IMR-90 (cell line): Measurements from ENCODE around the gene WFDC6. TPM values are rescaled to one million over a fixed set of nuclear protein-coding genes. Genes with fewer than 3 reads are reported as not detected.

Source experiments
- ATAC-seq: fragments of 200-7000 bp; cut with Tn5 transposase; 2 replicates; pipeline ENCODE4 v1.9.1; 2020; ENCODE audit warnings: low read depth, mild to moderate bottlenecking, moderate library complexity
- BruUV-seq: library from RNA; stranded (reverse); fragments of 400-500 nt; replicated peaks from 2 replicates; lab custom pipeline; 2021; lab: Mats Ljungman, UMichigan
- CTCF ChIA-PET: fragments of 300-600 bp; formaldehyde crosslinking; extraction: SDS; loops from one replicate; lab custom pipeline; 2021; ENCODE audit warnings: antibody characterized with exemption; lab: Yijun Ruan, JAX
- POLR2A ChIA-PET: fragments of 300-600 bp; sonication (Branson Sonifier 250); formaldehyde crosslinking; loops from one replicate; lab custom pipeline; 2022; ENCODE audit warnings: antibody characterized with exemption; ENCODE audit not compliant: unreplicated experiment; lab: Charles Lee
- DNase-seq: peaks from one replicate; pipeline ENCODE4 v3.0.0; 2013
- H2AFZ ChIP-seq: replicated peaks from 2 replicates; pipeline ENCODE3; 2013; ENCODE audit warnings: low read length, mild to moderate bottlenecking; ENCODE audit not compliant: poor library complexity
- H2AK5ac ChIP-seq: 2 replicates; pipeline ENCODE4 v1.6.1; 2013; ENCODE audit warnings: low read depth, low read length, inconsistent platforms
- H2AK9ac ChIP-seq: replicated peaks from 2 replicates; pipeline ENCODE3; 2013; ENCODE audit warnings: mild to moderate bottlenecking, low read depth, low read length, moderate library complexity; ENCODE audit not compliant: poor library complexity
- H2BK120ac ChIP-seq: 2 replicates; pipeline ENCODE4 v1.6.1; 2013; ENCODE audit warnings: low read depth, low read length, inconsistent platforms
- H2BK15ac ChIP-seq: 3 replicates; pipeline ENCODE4 v1.6.1; 2013; ENCODE audit warnings: low read depth, low read length, inconsistent platforms
- H2BK20ac ChIP-seq: 2 replicates; pipeline ENCODE4 v1.6.1; 2013; ENCODE audit warnings: low read depth, mild to moderate bottlenecking, inconsistent platforms, low read length, moderate library complexity
- H2BK5ac ChIP-seq: 2 replicates; pipeline ENCODE4 v1.6.1; 2013; ENCODE audit warnings: mild to moderate bottlenecking, low read depth, low read length, inconsistent platforms; ENCODE audit not compliant: poor library complexity, severe bottlenecking
- H3K14ac ChIP-seq: replicated peaks from 2 replicates; pipeline ENCODE4 v1.6.1; 2013; ENCODE audit warnings: low read depth, low read length, inconsistent platforms
- H3K18ac ChIP-seq: 2 replicates; pipeline ENCODE4 v1.6.1; 2013; ENCODE audit warnings: low read depth, low read length, control low read depth
- H3K23ac ChIP-seq: 2 replicates; pipeline ENCODE4 v1.6.1; 2013; ENCODE audit warnings: low read depth, low read length, inconsistent platforms
- H3K27ac ChIP-seq: 2 replicates; pipeline ENCODE4 v1.5.1; 2013; ENCODE audit warnings: mild to moderate bottlenecking, control low read depth, low read length; ENCODE audit not compliant: insufficient read depth
- H3K27me3 ChIP-seq: 2 replicates; pipeline ENCODE4 v1.6.1; 2013; ENCODE audit warnings: low read length; ENCODE audit not compliant: control insufficient read depth, insufficient read depth
- H3K36me3 ChIP-seq: 2 replicates; pipeline ENCODE4 v1.6.1; 2013; ENCODE audit warnings: low read length, mixed read lengths; ENCODE audit not compliant: control insufficient read depth, insufficient read depth
- H3K4ac ChIP-seq: 2 replicates; pipeline ENCODE4 v1.6.1; 2013; ENCODE audit warnings: low read depth, low read length, inconsistent platforms
- H3K4me1 ChIP-seq: 2 replicates; pipeline ENCODE4 v1.6.1; 2013; ENCODE audit warnings: low read length, mixed read lengths; ENCODE audit not compliant: control insufficient read depth, insufficient read depth
- H3K4me2 ChIP-seq: 2 replicates; pipeline ENCODE4 v1.6.1; 2013; ENCODE audit warnings: low read depth, mild to moderate bottlenecking, control low read depth, low read length, moderate library complexity
- H3K4me3 ChIP-seq: 2 replicates; pipeline ENCODE4 v1.5.1; 2013; ENCODE audit warnings: low read depth, mild to moderate bottlenecking, control low read depth, low read length, moderate library complexity; ENCODE audit not compliant: insufficient read depth
- H3K56ac ChIP-seq: 2 replicates; pipeline ENCODE4 v1.6.1; 2013; ENCODE audit warnings: low read length, inconsistent platforms; ENCODE audit not compliant: insufficient read depth; ENCODE audit errors: extremely low read depth
- H3K79me1 ChIP-seq, 2 experiments: 2 replicates each; pipeline ENCODE4 v1.6.1; 2013; ENCODE audit warnings: low read length in 2 of 2, inconsistent platforms in 1 of 2, low read depth in 1 of 2
- H3K9ac ChIP-seq: 2 replicates; pipeline ENCODE4 v1.6.1; 2013; ENCODE audit warnings: low read depth, low read length, control low read depth
- H3K9me1 ChIP-seq: 2 replicates; pipeline ENCODE4 v1.6.1; 2013; ENCODE audit warnings: low read length, inconsistent platforms; ENCODE audit not compliant: insufficient read depth
- H3K9me3 ChIP-seq: 2 replicates; pipeline ENCODE4 v1.6.1; 2013; ENCODE audit warnings: low read length; ENCODE audit not compliant: control insufficient read depth, insufficient read depth
- H4K20me1 ChIP-seq: 2 replicates; pipeline ENCODE4 v1.6.1; 2013; ENCODE audit warnings: low read length, inconsistent platforms; ENCODE audit not compliant: insufficient read depth
- H4K5ac ChIP-seq: 2 replicates; pipeline ENCODE4 v1.6.1; 2013; ENCODE audit warnings: mild to moderate bottlenecking, low read depth, low read length, control low read depth
- H4K8ac ChIP-seq, 2 experiments: 2 replicates each; pipeline ENCODE4 v1.6.1; 2013; ENCODE audit warnings: low read depth in 2 of 2, low read length in 2 of 2, control low read depth in 1 of 2, inconsistent platforms in 1 of 2
- H4K91ac ChIP-seq: 2 replicates; pipeline ENCODE4 v1.6.1; 2013; ENCODE audit warnings: low read depth, low read length, inconsistent platforms; ENCODE audit not compliant: insufficient read depth
- BHLHE40 ChIP-seq: fragments of 150-350 bp; IDR thresholded peaks from 2 replicates; pipeline ENCODE4 v1.6.1; 2016; ENCODE audit warnings: mild to moderate bottlenecking, low read depth, low read length
- CEBPB ChIP-seq: IDR thresholded peaks from 2 replicates; pipeline ENCODE4 v1.6.1; 2012; ENCODE audit warnings: low read depth, low read length, improper control_type of control experiment
- CHD1 ChIP-seq: IDR thresholded peaks from 2 replicates; pipeline ENCODE4 v1.6.1; 2012; ENCODE audit warnings: low read depth, low read length, improper control_type of control experiment
- CTCF ChIP-seq: conservative IDR thresholded peaks from 2 replicates; pipeline ENCODE4 v1.5.1; 2012; ENCODE audit warnings: mild to moderate bottlenecking, low read depth, low read length, improper control_type of control experiment
- FOS ChIP-seq: fragments of 150-350 bp; IDR thresholded peaks from 2 replicates; pipeline ENCODE4 v1.6.1; 2016; ENCODE audit warnings: low read depth, low read length
- MAFK ChIP-seq: IDR thresholded peaks from 2 replicates; pipeline ENCODE4 v1.6.1; 2012; ENCODE audit warnings: low read depth, low read length, improper control_type of control experiment
- MAZ ChIP-seq: IDR thresholded peaks from 2 replicates; pipeline ENCODE4 v1.6.1; 2012; ENCODE audit warnings: low read depth, mild to moderate bottlenecking, low read length, improper control_type of control experiment, moderate library complexity, borderline replicate concordance
- MXI1 ChIP-seq: IDR thresholded peaks from 2 replicates; pipeline ENCODE4 v1.6.1; 2012; ENCODE audit warnings: low read depth, mild to moderate bottlenecking, low read length, moderate library complexity, borderline replicate concordance
- NFE2L2 ChIP-seq: fragments of 150-350 bp; IDR thresholded peaks from 2 replicates; pipeline ENCODE4 v1.6.1; 2016; ENCODE audit warnings: low read depth, mild to moderate bottlenecking, low read length
- POLR2A ChIP-seq: IDR thresholded peaks from 2 replicates; pipeline ENCODE4 v1.6.1; 2012; ENCODE audit warnings: mild to moderate bottlenecking, low read depth, low read length
- RAD21 ChIP-seq: IDR thresholded peaks from 2 replicates; pipeline ENCODE4 v1.6.1; 2012; ENCODE audit warnings: low read length, improper control_type of control experiment
- RCOR1 ChIP-seq: IDR thresholded peaks from 2 replicates; pipeline ENCODE4 v1.6.1; 2012; ENCODE audit warnings: mild to moderate bottlenecking, low read length, improper control_type of control experiment; ENCODE audit not compliant: insufficient replicate concordance
- RFX5 ChIP-seq: IDR thresholded peaks from 2 replicates; pipeline ENCODE4 v1.8.0; 2012; ENCODE audit warnings: low read depth, mild to moderate bottlenecking, low read length, moderate library complexity
- SMC3 ChIP-seq: fragments of 150-350 bp; IDR thresholded peaks from 2 replicates; pipeline ENCODE4 v1.6.1; 2016; ENCODE audit warnings: low read depth, mild to moderate bottlenecking, antibody characterized with exemption, low read length, moderate library complexity
- USF2 ChIP-seq: fragments of 150-350 bp; IDR thresholded peaks from 2 replicates; pipeline ENCODE4 v1.6.1; 2017; ENCODE audit warnings: mild to moderate bottlenecking, antibody characterized with exemption, low read length, low read depth
- WGBS, 2 experiments: methylation state at CpG; one replicate each; pipeline versions ENCODE4 v1.1.5 to v1.1.7; 2013; ENCODE audit warnings: missing lambda C conversion rate in 2 of 2; ENCODE audit not compliant: insufficient read length in 1 of 2; ENCODE audit errors: extremely low coverage in 2 of 2; 5-methylcytosine and 5-hydroxymethylcytosine counted together
- dilution Hi-C: fragments of 300-500 bp; cut with HindIII; formaldehyde crosslinking; loops from one replicate; pipeline ENCODE4 v1.14.3; 2018; ENCODE audit warnings: low sequenced_read_pairs; ENCODE audit not compliant: unreplicated experiment
- in situ Hi-C: fragments of 300-500 bp; cut with MboI; formaldehyde crosslinking; loops from 3 replicates; pipeline ENCODE4 v1.14.3; 2019; ENCODE audit warnings: low sequenced_read_pairs, inconsistent platforms, mixed read lengths
- intact Hi-C: fragments of 100-400 bp; cut with micrococcal nuclease; formaldehyde crosslinking; loops from 2 replicates; pipeline ENCODE4 v1.10.0; 2022
- polyA plus RNA-seq, 3 experiments: library from polyadenylated mRNA; depleted of rRNA; stranded (reverse); fragments of >200 nt; gene quantifications; 2 replicates each; pipeline ENCODE4 v1.2.3, GENCODE V29; 2012; ENCODE audit warnings: low replicate concordance in 1 of 3
- total RNA-seq: library from RNA; depleted of rRNA; stranded (reverse); fragments of >200 nt; gene quantifications from 2 replicates; pipeline ENCODE4 v1.2.3, GENCODE V29; 2012

The WFDC6 gene
- total and polyA plus RNA-seq, 2 of the 4 experiments (the other 2 are of a cell fraction) = not detected

- no peak overlapping the region for H3K18ac ChIP-seq
- CTCF ChIA-PET = no interaction called here
- intact Hi-C loops = no loop called here
These were observed 35.9 kb downstream of the WFDC6 start for GRCh38 chr20:45503403-45503802.

More at GRCh38 chr20:45503403-45503802, 35.9 kb downstream of the WFDC6 start:
- WGBS, 2 experiments = no CpG with 5 or more reads among the region's 2 CpGs
- Histone ChIP-seq H3K9me3 (no peaks in the 10 kb centered on the region), H2BK20ac (no peak overlapping the region), H2BK15ac (no peak overlapping the region), H3K9me1 (no peaks in the 10 kb centered on the region), H3K36me3 (no peaks in the 10 kb centered on the region), H4K91ac (no peak overlapping the region), H4K8ac (no peak overlapping the region), H3K27ac (no peak overlapping the region), H2BK5ac (no peak overlapping the region), H2AFZ (no peak overlapping the region), H2BK120ac (no peak overlapping the region), H3K27me3 (peaks cover 2% of the 10 kb centered on the region), H3K4me2 (no peak overlapping the region), H3K56ac (no peak overlapping the region), H2AK9ac (no peak overlapping the region), H3K4me3 (no peak overlapping the region), H3K79me1 (no peaks in the 10 kb centered on the region), H3K14ac (no peak overlapping the region), H3K9ac (no peak overlapping the region), H4K5ac (no peak overlapping the region), H4K20me1 (no peaks in the 10 kb centered on the region), H2AK5ac (no peak overlapping the region), H3K4ac (no peak overlapping the region), H3K23ac (no peak overlapping the region), H3K4me1 (no peaks in the 10 kb centered on the region)
- dilution Hi-C loops = no loop called here
- no peak for DNase-seq
- in situ Hi-C loops = no loop called here
- POLR2A ChIA-PET = no interaction called here
- BruUV-seq = no TSS peak
- TF ChIP-seq CTCF (no peak), POLR2A (no peak), MXI1 (no peak), CHD1 (no peak), FOS (no peak), BHLHE40 (no peak), RCOR1 (no peak), USF2 (no peak), MAFK (no peak), MAZ (no peak), RFX5 (no peak), RAD21 (no peak), NFE2L2 (no peak), CEBPB (no peak), SMC3 (no peak)
- ATAC-seq = no peak
